Activated CD8-positive, alpha-beta memory T cell treated with anti-CD3 and anti-CD28 coated beads for 24 hours (primary cell): ENCODE measurements around the gene PPARG.

Source experiments
- DNase-seq: peaks from one replicate; pipeline ENCODE4 v3.0.0-alpha.2; 2020

PPARG gene

DNA sequence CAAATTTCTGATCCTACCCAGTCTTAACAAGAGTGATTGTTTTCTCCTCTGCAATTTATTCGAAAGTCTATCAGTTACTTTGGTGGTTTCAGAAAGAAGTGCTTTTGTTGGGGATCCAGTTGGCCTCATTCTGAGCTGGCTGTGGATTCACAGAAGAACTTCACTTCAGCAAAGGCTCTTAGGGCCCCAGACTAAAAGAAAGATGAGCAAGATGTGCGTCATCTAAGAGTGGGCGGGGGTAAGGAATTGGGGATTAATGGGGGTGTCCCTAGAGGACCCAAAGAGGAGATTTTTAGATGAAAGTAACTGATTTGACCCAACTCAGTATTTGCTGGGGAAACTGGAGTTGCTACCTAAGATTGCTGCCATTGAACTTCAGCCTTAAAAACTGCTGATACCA, 131.5 kb downstream of the PPARG start:
- no peak for DNase-seq

DNA sequence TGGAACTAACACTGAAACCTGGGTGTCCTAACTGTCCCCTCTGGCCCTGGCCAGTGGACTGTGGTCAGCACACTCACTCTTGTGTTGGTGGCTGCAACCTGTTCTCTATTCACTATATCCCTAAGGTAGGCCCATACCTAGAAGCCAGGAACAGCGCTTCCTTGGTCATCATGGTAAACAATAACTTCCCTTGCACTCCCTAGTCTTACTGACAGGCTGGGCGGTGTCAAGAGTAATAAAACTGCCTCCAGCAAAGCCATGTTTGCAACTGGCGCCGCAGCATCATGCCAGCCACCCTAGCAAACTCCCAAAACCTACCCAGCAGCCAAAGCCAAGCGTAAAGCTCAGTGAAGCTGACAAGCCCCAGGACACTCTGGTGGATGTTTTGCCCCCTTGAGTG, 132.3 kb downstream of the PPARG start:
- DNase-seq: no peak

- DNase-seq: no peak
Observed at GRCh38 chr3:12423131-12423530, 134.3 kb downstream of the PPARG start.

DNA sequence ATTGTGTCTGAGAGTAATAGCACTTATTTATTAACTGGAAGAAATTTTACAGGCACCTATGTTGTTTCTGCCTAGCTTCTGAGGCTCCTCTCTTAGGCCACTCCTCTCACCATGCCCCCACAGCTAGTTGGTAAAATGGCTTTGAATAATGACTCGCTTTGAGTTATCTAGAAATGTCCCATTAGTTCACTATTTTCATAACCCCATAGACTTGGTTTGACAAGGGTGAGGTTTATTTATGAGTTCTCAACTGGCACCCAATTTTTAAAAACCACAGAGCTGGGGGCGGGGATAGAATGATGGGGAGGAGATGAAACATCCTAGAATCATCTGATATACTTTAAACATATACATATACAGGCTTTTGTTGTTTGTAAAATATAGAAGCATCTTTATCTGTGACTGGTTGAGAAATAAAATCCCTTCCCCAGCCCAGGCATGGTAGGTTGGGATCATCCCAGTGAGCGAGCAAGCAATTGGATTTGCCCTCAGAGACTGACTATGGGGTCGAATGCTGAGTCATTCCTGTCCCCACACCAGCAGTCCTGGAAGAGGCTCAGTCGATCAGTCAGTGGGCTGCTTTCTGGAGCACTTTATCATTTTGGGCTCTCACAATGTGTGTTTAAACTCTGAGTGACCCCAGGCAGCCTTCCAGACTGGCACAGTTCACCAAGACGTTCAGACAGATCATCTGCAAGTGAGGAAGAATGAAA, 135.2 kb downstream of the PPARG start:
- DNase-seq: no peak

- DNase-seq: no peak
Observed at GRCh38 chr3:12424635-12425319, 135.9 kb downstream of the PPARG start.

- no peak for DNase-seq
Observed at GRCh38 chr3:12425850-12426579, 137.1 kb downstream of the PPARG start.

GRCh38 chr3:12427551-12427950, 138.7 kb downstream of the PPARG start:
- DNase-seq: no peak

- DNase-seq: no peak
Observed at GRCh38 chr3:12428126-12428525, 139.3 kb downstream of the PPARG start.

GRCh38 chr3:12430086-12430485, 141.2 kb downstream of the PPARG start:
- DNase-seq: no peak

DNA sequence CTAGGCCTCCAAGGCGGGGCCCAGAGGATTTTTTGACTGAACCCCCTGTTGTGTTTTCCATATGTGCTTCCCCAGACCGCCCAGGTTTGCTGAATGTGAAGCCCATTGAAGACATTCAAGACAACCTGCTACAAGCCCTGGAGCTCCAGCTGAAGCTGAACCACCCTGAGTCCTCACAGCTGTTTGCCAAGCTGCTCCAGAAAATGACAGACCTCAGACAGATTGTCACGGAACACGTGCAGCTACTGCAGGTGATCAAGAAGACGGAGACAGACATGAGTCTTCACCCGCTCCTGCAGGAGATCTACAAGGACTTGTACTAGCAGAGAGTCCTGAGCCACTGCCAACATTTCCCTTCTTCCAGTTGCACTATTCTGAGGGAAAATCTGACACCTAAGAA, 145.0 kb downstream of the PPARG start:
- DNase-seq: no peak

GRCh38 chr3:12436514-12437220, 147.8 kb downstream of the PPARG start:
- DNase-seq: no peak

DNA sequence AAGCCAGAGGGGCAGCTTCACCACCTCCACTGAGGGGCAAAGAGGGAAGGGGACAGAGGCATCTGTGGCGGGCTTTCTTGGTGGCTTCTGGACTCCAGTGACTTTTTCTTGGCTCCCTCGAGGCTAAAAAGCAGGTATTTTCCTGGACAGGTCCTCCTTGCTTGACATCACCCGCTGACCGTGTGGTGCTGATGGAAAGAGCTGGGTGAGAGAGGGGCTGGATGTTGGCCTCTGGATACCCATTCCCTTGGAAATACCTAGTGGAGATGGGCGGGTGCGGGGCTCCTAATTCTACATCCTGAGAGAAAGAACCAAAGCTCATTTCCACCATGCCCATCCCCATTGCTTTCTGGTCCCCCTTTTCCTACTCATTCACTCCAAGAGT, 148.3 kb downstream of the PPARG start:
- no peak for DNase-seq

GRCh38 chr3:12437861-12438260, 149.0 kb downstream of the PPARG start:
- DNase-seq: no peak

- DNase-seq: no peak
Observed at GRCh38 chr3:12438318-12438717, 149.4 kb downstream of the PPARG start.

DNA sequence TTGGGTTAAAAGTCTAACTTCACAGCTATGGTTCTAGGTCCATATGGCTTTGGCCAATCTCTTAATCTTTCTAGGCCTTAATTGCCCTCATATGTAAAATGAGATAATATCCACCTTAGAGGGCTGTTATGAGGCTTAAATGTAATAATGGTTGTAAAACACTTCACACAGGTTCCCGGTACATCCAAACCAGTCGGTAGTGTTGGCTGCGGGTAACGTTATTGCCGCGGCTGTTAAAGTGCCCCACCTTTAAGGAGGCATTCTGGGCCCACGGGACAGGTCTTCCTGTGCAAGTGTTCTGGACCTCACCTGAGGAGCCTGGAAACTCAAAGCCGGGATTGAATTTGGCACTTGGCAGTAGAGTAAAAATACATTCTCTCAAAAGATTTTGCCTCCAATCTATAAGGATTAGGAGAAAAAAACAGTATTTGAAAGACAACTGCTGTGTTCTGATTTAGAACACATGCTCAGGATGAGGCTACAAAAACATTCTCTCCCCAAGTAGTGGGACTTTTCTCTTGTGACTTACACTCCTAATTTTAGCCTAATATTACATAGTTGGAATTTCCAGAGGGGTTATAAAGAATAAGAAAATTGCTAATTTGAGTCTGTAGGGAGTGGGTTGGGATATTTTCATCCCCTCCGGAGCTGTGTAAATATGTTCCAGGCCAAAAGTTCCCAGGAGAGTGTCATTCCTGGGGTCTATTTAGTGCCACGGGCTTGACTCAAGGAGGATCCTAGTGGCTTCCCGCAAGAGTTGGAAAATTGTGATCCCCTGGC, 150.5 kb downstream of the PPARG start:
- no peak for DNase-seq

DNA sequence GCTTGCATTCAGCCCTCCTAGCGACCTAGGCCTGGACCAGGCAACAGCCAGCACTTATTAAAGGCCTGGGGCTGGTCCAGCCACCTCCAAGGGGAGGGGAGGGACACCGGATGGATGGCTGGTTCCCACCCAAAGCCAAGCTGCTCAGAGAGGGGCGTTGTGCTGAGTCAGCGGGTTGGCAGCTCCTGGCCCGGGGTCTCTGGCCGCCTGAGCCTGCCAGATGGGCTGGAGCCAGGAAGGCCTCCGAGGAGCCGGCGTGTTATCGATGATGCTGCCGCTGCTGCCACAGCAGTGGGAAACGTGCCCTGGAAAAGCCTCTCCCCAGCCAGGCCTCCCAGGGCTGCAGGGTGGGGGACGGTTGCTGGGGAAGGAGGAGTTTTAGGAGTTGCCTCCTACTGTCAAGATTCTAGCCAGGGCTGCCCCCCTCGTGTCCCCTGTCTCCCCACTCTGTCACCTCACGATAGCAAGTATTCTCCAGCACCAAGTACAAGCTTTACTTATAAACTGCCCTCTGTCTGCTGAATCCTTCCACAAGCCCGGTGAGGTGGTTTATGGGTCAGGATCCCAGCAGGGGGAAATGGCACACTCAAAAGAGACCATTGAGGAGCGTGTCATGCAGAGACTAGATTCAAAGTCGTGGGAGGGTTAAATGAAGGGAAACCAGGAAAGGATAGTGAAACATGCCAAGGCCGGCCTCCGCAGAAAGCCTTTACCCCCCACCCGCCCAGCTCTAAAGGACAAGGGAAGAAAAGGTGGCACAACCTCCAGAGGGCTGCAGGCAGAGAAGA, 152.3 kb downstream of the PPARG start:
- DNase-seq: no peak

DNA sequence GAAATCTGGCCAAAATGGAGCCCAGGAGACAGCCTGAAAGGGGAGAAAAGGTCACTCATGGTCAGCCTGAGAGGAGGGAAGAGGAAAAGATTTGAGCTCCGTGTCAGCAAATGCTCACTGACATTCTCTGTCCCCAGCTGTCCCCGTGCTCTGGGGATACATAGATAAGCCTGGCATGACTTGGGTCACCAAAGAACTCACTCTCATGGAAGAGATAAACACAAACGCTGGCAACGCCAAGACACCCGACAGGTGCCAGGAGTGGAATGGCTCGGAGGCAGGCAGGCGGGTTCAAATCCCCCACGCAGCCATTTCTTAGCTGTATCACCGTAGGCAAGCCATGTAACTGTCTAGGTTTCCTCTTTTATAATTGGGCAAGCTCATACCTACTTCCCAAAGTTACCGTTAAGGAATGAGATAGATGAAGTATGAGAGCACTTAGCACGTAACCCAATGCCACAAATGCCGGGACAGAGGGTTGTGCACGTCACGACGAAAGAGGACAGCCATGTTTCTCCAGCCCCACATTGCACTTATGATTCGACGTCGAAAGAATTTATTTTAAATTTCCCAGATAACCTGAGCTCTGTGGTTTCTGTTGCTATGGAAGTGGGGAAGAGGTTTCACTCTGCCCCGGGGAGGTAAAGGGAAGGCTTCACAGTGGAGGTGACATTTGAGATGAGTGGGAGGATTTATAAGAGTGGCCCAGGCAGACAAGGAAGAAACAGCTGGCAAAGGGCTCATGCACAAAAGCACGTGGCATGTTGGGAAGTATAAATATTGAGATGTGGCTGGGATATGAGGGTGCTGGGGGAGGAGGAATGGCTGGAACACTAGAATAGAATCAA, 154.0 kb downstream of the PPARG start:
- no peak for DNase-seq

- DNase-seq: no peak
Observed at GRCh38 chr3:12443781-12444522, 155.1 kb downstream of the PPARG start.

- no peak for DNase-seq
Observed at GRCh38 chr3:12444582-12445471, 156.0 kb downstream of the PPARG start.
